PC-3 (cell line): Measurements from ENCODE around the gene FAM120B. TPM values are rescaled to one million over a fixed set of nuclear protein-coding genes. Genes with fewer than 3 reads are reported as not detected.

Experiments
- ATAC-seq: fragments of 200-7000 bp; cut with Tn5 transposase; 2 replicates; pipeline ENCODE4 v1.9.1; 2020; ENCODE audit warnings: mild to moderate bottlenecking, moderate library complexity
- BruUV-seq: library from RNA; stranded (reverse); fragments of 400-500 nt; replicated peaks from 2 replicates; lab custom pipeline; 2021; lab: Mats Ljungman, UMichigan
- CTCF ChIA-PET: fragments of 300-600 bp; sonication (Branson Sonifier 250); formaldehyde crosslinking; loops from one replicate; lab custom pipeline; 2022; ENCODE audit warnings: antibody characterized with exemption; lab: Charles Lee
- POLR2A ChIA-PET: fragments of 300-600 bp; sonication (Branson Sonifier 250); formaldehyde crosslinking; loops from one replicate; lab custom pipeline; 2022; ENCODE audit warnings: antibody characterized with exemption; ENCODE audit not compliant: unreplicated experiment; lab: Charles Lee
- DNase-seq: peaks from one replicate; pipeline ENCODE4 v3.0.0-alpha.2; 2015
- H2AFZ ChIP-seq: fragments of 300-600 bp; sonication (generic); 2 replicates; pipeline ENCODE4 v1.6.0; 2016; ENCODE audit warnings: antibody characterized with exemption, low read length
- H3F3A ChIP-seq: fragments of 300-600 bp; sonication (generic); one replicate; pipeline ENCODE4 v1.6.0; 2017; ENCODE audit warnings: antibody characterized with exemption, low read length, control low read depth, mild to moderate bottlenecking; ENCODE audit not compliant: unreplicated experiment
- H3K27ac ChIP-seq: fragments of 300-600 bp; sonication (generic); 2 replicates; pipeline ENCODE4 v1.5.1; 2016; ENCODE audit warnings: mild to moderate bottlenecking, low read length
- H3K27me3 ChIP-seq: fragments of 300-600 bp; sonication (generic); 2 replicates; pipeline ENCODE4 v1.6.1; 2016; ENCODE audit warnings: low read length, mixed read lengths
- H3K36me3 ChIP-seq: fragments of 300-600 bp; sonication (generic); 2 replicates; pipeline ENCODE4 v1.6.1; 2016; ENCODE audit warnings: low read depth, mixed run types, low read length, mixed read lengths
- H3K4me1 ChIP-seq: fragments of 300-600 bp; sonication (generic); 2 replicates; pipeline ENCODE4 v1.5.1; 2016; ENCODE audit warnings: low read length; ENCODE audit not compliant: insufficient read depth
- H3K4me2 ChIP-seq: fragments of 300-600 bp; sonication (generic); 2 replicates; pipeline ENCODE4 v1.6.0; 2016; ENCODE audit warnings: low read length
- H3K4me3 ChIP-seq: fragments of 300-600 bp; sonication (generic); 2 replicates; pipeline ENCODE4 v1.5.1; 2016; ENCODE audit warnings: mild to moderate bottlenecking, low read length, mixed read lengths
- H3K79me2 ChIP-seq: fragments of 300-600 bp; sonication (generic); 2 replicates; pipeline ENCODE4 v1.6.1; 2017; ENCODE audit warnings: low read length, mixed read lengths
- H3K9ac ChIP-seq: fragments of 300-600 bp; sonication (generic); 2 replicates; pipeline ENCODE4 v1.6.0; 2016; ENCODE audit warnings: mild to moderate bottlenecking, low read length
- H3K9me2 ChIP-seq: fragments of 300-600 bp; sonication (generic); replicated peaks from 2 replicates; pipeline ENCODE4 v1.6.1; 2016; ENCODE audit warnings: mixed run types, low read length, mixed read lengths
- H3K9me3 ChIP-seq: fragments of 300-600 bp; sonication (generic); 2 replicates; pipeline ENCODE4 v1.6.1; 2016; ENCODE audit warnings: low read length, mixed read lengths
- H4K20me1 ChIP-seq: fragments of 300-600 bp; sonication (generic); 2 replicates; pipeline ENCODE4 v1.6.1; 2016; ENCODE audit warnings: low read length, mixed read lengths
- EZH2 ChIP-seq: fragments of 300-600 bp; sonication (generic); IDR thresholded peaks from one replicate; pipeline ENCODE4 v1.6.1; 2017; ENCODE audit warnings: antibody characterized with exemption, mild to moderate bottlenecking, low read length; ENCODE audit not compliant: unreplicated experiment
- EZH2phosphoT487 ChIP-seq: fragments of 300-600 bp; sonication (generic); IDR thresholded peaks from 2 replicates; pipeline ENCODE4 v1.6.1; 2018; ENCODE audit warnings: mild to moderate bottlenecking, antibody characterized with exemption, low read length, borderline replicate concordance
- intact Hi-C: fragments of 100-400 bp; cut with micrococcal nuclease; formaldehyde crosslinking; loops from 2 replicates; pipeline ENCODE4 v1.9.0; 2023
- total RNA-seq: library from RNA; depleted of rRNA; stranded (reverse); fragments of >200 nt; gene quantifications from 2 replicates; pipeline ENCODE4 v1.2.3, GENCODE V29; 2014
- TF ChIP-seq, protein P1 (sequence below): fragments of 300-600 bp; sonication (generic); conservative IDR thresholded peaks from 2 replicates; pipeline ENCODE4 v1.5.1; 2017; ENCODE audit warnings: antibody characterized with exemption, low read depth, mild to moderate bottlenecking, low read length

FAM120B gene
- total RNA-seq, 1 experiment from 2014 or later, result 8.7 TPM

GRCh38 chr6:170449835-170450753, 143.5 kb downstream of the FAM120B start:
- Histone ChIP-seq H3F3A (no peaks in the 10 kb centered on the region), H3K4me1 (no peaks in the 10 kb centered on the region), H3K27me3 (no peaks in the 10 kb centered on the region), H3K4me2 (no peak overlapping the region), H3K9me2 (no peaks in the 10 kb centered on the region), H4K20me1 (no peaks in the 10 kb centered on the region), H3K4me3 (no peak overlapping the region), H2AFZ (no peak overlapping the region), H3K9ac (no peak overlapping the region), H3K9me3 (no peaks in the 10 kb centered on the region), H3K79me2 (no peaks in the 10 kb centered on the region), H3K27ac (no peak overlapping the region), H3K36me3 (no peaks in the 10 kb centered on the region)
- intact Hi-C loops, result no loop called here
- DNase-seq (no peak), ATAC-seq (no peak)
- ChIA-PET POLR2A (no interaction called here), CTCF (no interaction called here)
- no TSS peak for BruUV-seq
- TF ChIP-seq EZH2 (no peak), EZH2phosphoT487 (no peak)
- TF ChIP-seq, protein P1, sequence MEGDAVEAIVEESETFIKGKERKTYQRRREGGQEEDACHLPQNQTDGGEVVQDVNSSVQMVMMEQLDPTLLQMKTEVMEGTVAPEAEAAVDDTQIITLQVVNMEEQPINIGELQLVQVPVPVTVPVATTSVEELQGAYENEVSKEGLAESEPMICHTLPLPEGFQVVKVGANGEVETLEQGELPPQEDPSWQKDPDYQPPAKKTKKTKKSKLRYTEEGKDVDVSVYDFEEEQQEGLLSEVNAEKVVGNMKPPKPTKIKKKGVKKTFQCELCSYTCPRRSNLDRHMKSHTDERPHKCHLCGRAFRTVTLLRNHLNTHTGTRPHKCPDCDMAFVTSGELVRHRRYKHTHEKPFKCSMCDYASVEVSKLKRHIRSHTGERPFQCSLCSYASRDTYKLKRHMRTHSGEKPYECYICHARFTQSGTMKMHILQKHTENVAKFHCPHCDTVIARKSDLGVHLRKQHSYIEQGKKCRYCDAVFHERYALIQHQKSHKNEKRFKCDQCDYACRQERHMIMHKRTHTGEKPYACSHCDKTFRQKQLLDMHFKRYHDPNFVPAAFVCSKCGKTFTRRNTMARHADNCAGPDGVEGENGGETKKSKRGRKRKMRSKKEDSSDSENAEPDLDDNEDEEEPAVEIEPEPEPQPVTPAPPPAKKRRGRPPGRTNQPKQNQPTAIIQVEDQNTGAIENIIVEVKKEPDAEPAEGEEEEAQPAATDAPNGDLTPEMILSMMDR, result no peak

DNA sequence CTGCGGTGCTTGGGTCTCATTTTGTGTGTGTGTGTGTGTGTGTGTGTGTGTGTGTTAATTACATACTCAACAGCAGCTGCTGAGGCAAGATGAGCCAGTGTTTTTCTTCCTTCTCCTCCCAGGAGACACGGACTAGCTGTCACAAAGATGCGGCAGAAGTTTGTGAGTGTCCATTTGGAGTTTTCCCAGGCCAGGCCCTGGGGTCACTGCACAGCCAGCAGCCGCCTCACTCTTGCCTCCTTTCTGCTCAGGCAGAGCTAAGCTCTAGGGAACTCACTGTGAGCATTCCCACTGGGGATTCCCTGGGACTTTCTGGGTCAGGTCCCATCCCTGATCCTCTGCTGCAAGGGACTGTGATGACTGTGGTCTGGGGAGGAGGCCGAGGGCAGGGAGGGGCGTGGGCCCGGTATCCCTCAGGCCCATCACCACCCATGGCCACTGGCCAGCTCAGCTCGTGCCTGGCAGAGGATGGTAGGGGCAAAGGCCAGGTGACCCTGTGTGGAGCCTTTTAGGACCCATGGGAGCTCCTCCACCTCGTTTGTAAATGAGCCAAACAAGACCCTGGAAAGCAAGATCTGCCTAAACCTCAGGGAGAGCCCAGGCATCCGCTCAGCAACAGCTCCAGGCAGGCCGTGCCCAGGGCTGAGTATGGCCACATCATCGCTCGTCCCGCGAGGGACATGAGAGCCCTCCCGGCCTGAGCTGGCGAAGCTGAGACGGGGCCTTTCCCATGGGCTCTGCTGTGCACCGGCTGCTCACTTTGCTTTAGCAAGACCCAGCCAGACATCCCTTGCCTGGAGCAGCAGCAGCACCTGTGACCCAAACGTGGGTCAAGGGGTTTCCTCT, 144.6 kb downstream of the FAM120B start:
- no peak overlapping the region for H3K9ac ChIP-seq
- no TSS peak for BruUV-seq
- H3K27ac ChIP-seq, result no peak overlapping the region
- H4K20me1 ChIP-seq, result no peaks in the 10 kb centered on the region
- no peaks in the 10 kb centered on the region for H3K27me3 ChIP-seq
- H3K9me3 ChIP-seq, result no peaks in the 10 kb centered on the region
- TF ChIP-seq, protein P1, result no peak
- TF ChIP-seq EZH2 (no peak), EZH2phosphoT487 (no peak)
- ATAC-seq (no peak), DNase-seq (no peak)
- intact Hi-C loops, result no loop called here
- no peaks in the 10 kb centered on the region for H3K79me2 ChIP-seq
- no peaks in the 10 kb centered on the region for H3F3A ChIP-seq
- H3K4me3 ChIP-seq, result no peak overlapping the region
- ChIA-PET POLR2A (no interaction called here), CTCF (no interaction called here)
- no peaks in the 10 kb centered on the region for H3K36me3 ChIP-seq
- H2AFZ ChIP-seq, result no peak overlapping the region
- no peaks in the 10 kb centered on the region for H3K9me2 ChIP-seq
- no peaks in the 10 kb centered on the region for H3K4me1 ChIP-seq
- no peak overlapping the region for H3K4me2 ChIP-seq
